Activated T-cell treated with anti-CD3 and anti-CD28 coated beads for 1 hour (primary cell): ENCODE results near the gene ZNF618.

Experiments used
- DNase-seq: peaks from one replicate; pipeline ENCODE4 v3.0.0-alpha.2; 2020; ENCODE audit warnings: low read depth

Gene ZNF618

DNA sequence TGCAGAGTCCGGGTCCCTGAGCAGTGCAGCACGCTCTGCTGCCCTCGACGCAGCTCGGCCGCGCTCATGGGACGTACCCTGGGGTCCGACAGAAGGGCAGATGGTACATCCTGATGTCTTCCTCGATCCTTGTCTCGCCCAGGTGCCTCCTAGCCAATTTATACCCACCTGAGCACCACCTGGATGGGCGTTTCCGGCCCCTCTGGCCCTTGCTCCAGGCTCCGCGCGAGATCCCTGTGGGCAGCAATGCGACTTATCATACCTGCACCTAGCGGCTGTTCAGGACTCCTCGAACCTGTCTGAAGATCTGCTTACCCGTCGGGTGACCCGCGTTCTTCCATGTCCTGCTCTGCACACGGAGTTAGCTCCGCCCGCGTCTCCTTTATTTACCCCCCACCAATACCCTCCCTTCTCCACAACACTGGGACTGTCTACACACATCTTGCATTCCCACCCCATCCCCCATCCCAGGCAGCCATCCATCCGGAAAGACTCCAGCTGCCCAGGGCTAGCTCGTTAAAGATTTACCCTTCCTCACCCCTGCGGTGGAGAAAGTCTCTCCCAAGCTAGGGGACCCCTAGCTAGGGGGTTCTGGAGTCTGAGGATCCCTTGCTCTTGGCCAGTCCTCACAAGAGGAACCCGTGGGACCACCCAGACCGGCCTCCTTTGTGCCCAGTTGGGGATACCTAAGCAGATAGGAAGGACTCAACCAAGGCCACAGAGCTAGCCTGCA is 223.0 kb downstream of the ZNF618 start, which contains the start of gene KIF12:
TSS of gene KIF12 (minus strand) at position 357 of the 733 bp plus-strand sequence. CDS start at position 341, 16 bp downstream.
- no peak for DNase-seq

DNA sequence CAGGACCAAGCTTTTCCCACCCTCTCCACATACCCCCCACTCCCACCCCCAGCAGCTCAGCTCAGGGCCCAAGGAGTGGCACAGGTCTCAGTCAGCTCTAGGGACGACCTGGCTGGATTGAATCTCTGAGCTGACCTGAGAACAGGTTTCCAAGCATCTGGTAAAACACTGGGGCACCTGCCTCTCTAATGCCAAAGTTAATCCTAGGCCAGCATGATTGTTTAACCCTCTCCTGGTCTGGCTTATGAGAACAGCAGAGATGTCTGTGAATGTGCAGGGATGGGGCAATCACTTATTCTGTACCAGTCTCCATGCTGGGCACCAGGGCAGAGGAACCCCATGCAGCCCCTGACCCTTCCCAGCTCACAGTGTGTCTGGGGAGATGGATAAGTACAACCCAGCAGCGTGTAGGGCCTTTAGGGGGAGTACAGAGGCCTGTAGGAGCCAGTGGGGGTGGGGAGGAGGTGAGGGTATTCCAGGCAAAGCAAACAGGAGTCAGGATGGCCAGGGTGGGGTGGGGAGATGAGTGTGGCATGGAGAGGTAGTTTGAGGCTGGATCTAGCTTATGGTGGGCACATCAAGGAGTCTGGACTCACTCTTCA is 223.7 kb downstream of the ZNF618 start:
- DNase-seq, result no peak

DNA sequence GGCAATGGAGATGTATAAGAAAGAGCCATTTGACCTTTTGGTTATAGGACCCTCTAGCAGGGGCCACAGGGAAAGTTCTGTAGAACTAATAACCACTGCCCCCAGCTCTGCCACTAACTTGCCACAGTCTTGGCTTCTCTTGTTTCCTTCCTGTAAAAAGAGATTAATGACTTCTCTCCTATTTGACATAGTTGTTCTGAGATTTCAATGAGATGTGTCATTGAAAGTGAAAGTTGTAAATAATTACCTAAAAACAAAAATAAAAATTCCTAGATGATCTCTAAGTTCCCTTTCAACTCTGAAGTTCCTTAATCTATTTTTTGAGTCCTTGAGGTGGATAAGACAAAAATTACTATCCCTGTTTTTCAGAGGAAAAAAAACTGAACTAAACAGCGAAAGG is 224.4 kb downstream of the ZNF618 start:
- DNase-seq, result no peak

DNA sequence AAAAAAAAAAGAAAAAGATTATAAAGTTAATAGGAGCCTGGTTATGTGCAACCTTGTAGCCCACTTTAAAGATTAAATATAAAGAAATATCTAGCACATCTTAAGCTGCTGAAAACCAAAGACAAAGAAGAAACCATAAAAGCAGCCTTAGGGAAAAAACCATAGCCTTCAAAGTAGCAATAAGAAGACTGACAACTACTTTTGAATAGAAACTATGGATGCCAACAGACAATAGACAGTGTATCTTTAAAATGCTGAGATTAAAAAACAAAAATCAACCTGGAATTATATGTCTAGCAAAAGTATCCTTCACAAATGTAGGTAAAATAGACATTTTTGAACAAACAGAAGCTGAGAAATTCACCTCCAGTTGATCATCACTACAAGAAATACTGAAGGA is 226.4 kb downstream of the ZNF618 start:
- DNase-seq, result no peak

DNA sequence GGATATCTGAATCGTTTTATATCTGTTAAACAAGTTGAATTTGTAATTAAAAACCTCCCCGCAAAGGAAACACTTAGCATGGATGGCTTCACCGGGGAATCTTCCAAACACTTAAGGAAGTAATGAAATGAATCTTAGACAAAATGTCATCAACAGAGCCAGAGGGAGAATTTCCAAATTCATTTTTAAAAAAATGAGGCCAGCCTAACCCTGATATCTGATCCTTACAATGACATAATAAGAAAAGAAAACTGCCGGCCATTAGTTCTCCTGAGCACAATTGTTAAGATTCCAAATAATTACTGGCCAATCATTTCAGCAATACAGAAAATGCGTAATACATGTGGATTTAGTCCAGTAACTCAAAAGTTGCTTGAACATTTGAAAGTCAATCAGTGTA is 229.1 kb downstream of the ZNF618 start:
- no peak for DNase-seq
